Muscle layer of duodenum (tissue), 2 donors: ENCODE results near the gene SMC4.
"Not testable (repeated sequence)": the region's sequence is repeated elsewhere in the genome, so short reads cannot be mapped to it uniquely, and the experiment has no call there.

Experiments used
- H3K27ac ChIP-seq: one replicate; pipeline ENCODE4 v1.7.0; 2013; ENCODE audit warnings: mild to moderate bottlenecking, low read length
- H3K27me3 ChIP-seq: one replicate; pipeline ENCODE4 v1.7.0; 2013; ENCODE audit warnings: low read depth, mild to moderate bottlenecking, control low read depth, low read length
- H3K36me3 ChIP-seq, 2 donors: one replicate each; pipeline ENCODE4 v1.7.0; 2013; ENCODE audit warnings: low read length in 2 of 2, control low read depth in 1 of 2, mild to moderate bottlenecking in 1 of 2; ENCODE audit not compliant: insufficient read depth in 2 of 2, control insufficient read depth in 1 of 2
- H3K4me1 ChIP-seq, 2 donors: one replicate each; pipeline ENCODE4 v1.7.0; 2013; ENCODE audit warnings: low read length in 2 of 2, mild to moderate bottlenecking in 2 of 2, control low read depth in 1 of 2, moderate library complexity in 1 of 2; ENCODE audit not compliant: insufficient read depth in 2 of 2, control insufficient read depth in 1 of 2
- H3K4me3 ChIP-seq, 2 donors: one replicate each; pipeline ENCODE4 v1.7.0; 2013; ENCODE audit warnings: low read length in 2 of 2, low read depth in 1 of 2, mild to moderate bottlenecking in 1 of 2
- H3K9me3 ChIP-seq, 2 donors: one replicate each; pipeline ENCODE4 v1.7.0; 2013; ENCODE audit warnings: low read length in 2 of 2, control low read depth in 1 of 2, mild to moderate bottlenecking in 1 of 2; ENCODE audit not compliant: control insufficient read depth in 1 of 2
- donor health status: healthy.

The SMC4 gene

GRCh38 chr3:160399125-160400029 is at the start of gene SMC4, which contains the start of gene IFT80:
SMC4 (plus strand) TSS chr3:160399650; CDS start chr3:160400827, 1,177 bp downstream.
IFT80 (minus strand) TSS chr3:160399225; CDS start chr3:160384600, 14,625 bp downstream.
- Histone ChIP-seq H3K27me3 (no peaks in the 10 kb centered on the region), H3K4me1 (peaks cover 0 to 21% of the 10 kb centered on the region in 2 donors), H3K9me3 (no peaks in the 10 kb centered on the region), H3K27ac (peak within 1 kb of the TSS; percentile 90), H3K4me3 (peak within 1 kb of the TSS; percentile 96 to 100), H3K36me3 (no peaks in the 10 kb centered on the region)

- Histone ChIP-seq H3K9me3 (no peaks in the 10 kb centered on the region), H3K27me3 (no peaks in the 10 kb centered on the region), H3K36me3 (peaks cover 8 to 12% of the 10 kb centered on the region in 2 donors), H3K4me1 (no peaks in the 10 kb centered on the region), H3K4me3 (no peak overlapping the region), H3K27ac (no peak overlapping the region)
These were observed 43.6 kb upstream of the SMC4 start for GRCh38 chr3:160355826-160356225.

GRCh38 chr3:160362896-160363295 is 36.6 kb upstream of the SMC4 start:
- not testable (repeated sequence) for H3K9me3 ChIP-seq, H3K27ac ChIP-seq, H3K36me3 ChIP-seq, H3K4me1 ChIP-seq, H3K4me3 ChIP-seq, H3K27me3 ChIP-seq

GRCh38 chr3:160365869-160366522 is 33.5 kb upstream of the SMC4 start:
- Histone ChIP-seq H3K4me1 (no peaks in the 10 kb centered on the region), H3K27me3 (no peaks in the 10 kb centered on the region), H3K27ac (no peak overlapping the region), H3K36me3 (peaks cover 3 to 13% of the 10 kb centered on the region in 2 donors), H3K4me3 (no peak overlapping the region), H3K9me3 (no peaks in the 10 kb centered on the region)

- Histone ChIP-seq H3K36me3 (peaks cover 3 to 16% of the 10 kb centered on the region in 2 donors), H3K4me3 (no peak overlapping the region), H3K4me1 (no peaks in the 10 kb centered on the region), H3K9me3 (no peaks in the 10 kb centered on the region), H3K27me3 (no peaks in the 10 kb centered on the region), H3K27ac (no peak overlapping the region)
These were observed 30.6 kb upstream of the SMC4 start for GRCh38 chr3:160368804-160369203.

GRCh38 chr3:160369784-160370183 is 29.7 kb upstream of the SMC4 start:
- H3K36me3 ChIP-seq: peaks cover 3 to 20% of the 10 kb centered on the region in 2 donors
- H3K4me3 ChIP-seq: no peak overlapping the region
- H3K9me3 ChIP-seq: no peaks in the 10 kb centered on the region
- H3K27ac ChIP-seq: no peak overlapping the region
- H3K27me3 ChIP-seq: no peaks in the 10 kb centered on the region
- H3K4me1 ChIP-seq: no peaks in the 10 kb centered on the region

GRCh38 chr3:160370987-160371857 is 28.2 kb upstream of the SMC4 start:
- no peak overlapping the region for H3K4me3 ChIP-seq
- no peaks in the 10 kb centered on the region for H3K4me1 ChIP-seq
- peaks cover 5 to 16% of the 10 kb centered on the region in 2 donors for H3K36me3 ChIP-seq
- H3K27ac ChIP-seq: no peak overlapping the region
- no peaks in the 10 kb centered on the region for H3K9me3 ChIP-seq
- no peaks in the 10 kb centered on the region for H3K27me3 ChIP-seq

- Histone ChIP-seq H3K9me3 (no peaks in the 10 kb centered on the region), H3K4me3 (no peak overlapping the region), H3K36me3 (peaks cover 11 to 22% of the 10 kb centered on the region in 2 donors), H3K27ac (no peak overlapping the region), H3K4me1 (no peaks in the 10 kb centered on the region), H3K27me3 (no peaks in the 10 kb centered on the region)
These were observed 26.7 kb upstream of the SMC4 start for GRCh38 chr3:160372780-160373179.

- Histone ChIP-seq H3K27ac (no peak overlapping the region), H3K4me1 (no peaks in the 10 kb centered on the region), H3K9me3 (no peaks in the 10 kb centered on the region), H3K27me3 (no peaks in the 10 kb centered on the region), H3K36me3 (peaks cover 11 to 22% of the 10 kb centered on the region in 2 donors), H3K4me3 (no peak overlapping the region)
These were observed 25.8 kb upstream of the SMC4 start for GRCh38 chr3:160373655-160374054.

- Histone ChIP-seq H3K36me3 (peaks cover 11 to 22% of the 10 kb centered on the region in 2 donors), H3K4me3 (no peak overlapping the region), H3K27ac (no peak overlapping the region), H3K4me1 (no peaks in the 10 kb centered on the region), H3K9me3 (no peaks in the 10 kb centered on the region), H3K27me3 (no peaks in the 10 kb centered on the region)
These were observed 25.0 kb upstream of the SMC4 start for GRCh38 chr3:160374472-160374871.

GRCh38 chr3:160374925-160375324 is 24.5 kb upstream of the SMC4 start:
- Histone ChIP-seq H3K4me1 (no peaks in the 10 kb centered on the region), H3K27me3 (no peaks in the 10 kb centered on the region), H3K27ac (no peak overlapping the region), H3K36me3 (peaks cover 11 to 22% of the 10 kb centered on the region in 2 donors), H3K9me3 (no peaks in the 10 kb centered on the region), H3K4me3 (no peak overlapping the region)
